Measurements from ENCODE around the gene STON2.
"Not testable (repeated sequence)": the region's sequence is repeated elsewhere in the genome, so short reads cannot be mapped to it uniquely, and the experiment has no call there.

STON2 gene

GRCh38 chr14:81380009-81380408, 20.1 kb downstream of the STON2 start:
- DNase-seq (ENCODE audit: low spot score), result not testable (repeated sequence)

GRCh38 chr14:81371802-81372201, 28.3 kb downstream of the STON2 start:
- DNase-seq (ENCODE audit: low spot score), result no peak

GRCh38 chr14:81367563-81367962, 32.6 kb downstream of the STON2 start:
- no peak for DNase-seq (ENCODE audit: low spot score)

- DNase-seq (ENCODE audit: low spot score), result no peak
These were observed 33.2 kb downstream of the STON2 start for GRCh38 chr14:81366884-81367283.

GRCh38 chr14:81366214-81366613, 33.9 kb downstream of the STON2 start:
- no peak for DNase-seq (ENCODE audit: low spot score)

GRCh38 chr14:81363746-81364378, 36.3 kb downstream of the STON2 start:
- DNase-seq (ENCODE audit: low spot score), result no peak

- no peak for DNase-seq (ENCODE audit: low spot score)
These were observed 46.3 kb downstream of the STON2 start for GRCh38 chr14:81353691-81354323.

- DNase-seq (ENCODE audit: low spot score), result no peak
These were observed 47.7 kb downstream of the STON2 start for GRCh38 chr14:81352413-81352812.

GRCh38 chr14:81351205-81351604, 48.9 kb downstream of the STON2 start:
- DNase-seq (ENCODE audit: low spot score), result no peak

- DNase-seq (ENCODE audit: low spot score), result no peak
These were observed 49.6 kb downstream of the STON2 start for GRCh38 chr14:81350344-81351130.

- DNase-seq (ENCODE audit: low spot score), result no peak
These were observed 52.1 kb downstream of the STON2 start for GRCh38 chr14:81348061-81348460.

GRCh38 chr14:81345781-81346180, 54.3 kb downstream of the STON2 start:
- DNase-seq (ENCODE audit: low spot score), result no peak

- no peak for DNase-seq (ENCODE audit: low spot score)
These were observed 55.5 kb downstream of the STON2 start for GRCh38 chr14:81344481-81345160.

- no peak for DNase-seq (ENCODE audit: low spot score)
These were observed 56.4 kb downstream of the STON2 start for GRCh38 chr14:81343701-81344100.

GRCh38 chr14:81342850-81343580, 57.1 kb downstream of the STON2 start:
- no peak for DNase-seq (ENCODE audit: low spot score)

GRCh38 chr14:81341781-81342180, 58.3 kb downstream of the STON2 start:
- DNase-seq (ENCODE audit: low spot score), result no peak

GRCh38 chr14:81341370-81341769, 58.8 kb downstream of the STON2 start:
- DNase-seq (ENCODE audit: low spot score), result no peak

GRCh38 chr14:81340201-81340600, 59.9 kb downstream of the STON2 start:
- no peak for DNase-seq (ENCODE audit: low spot score)

GRCh38 chr14:81337073-81337472, 63.1 kb downstream of the STON2 start:
- DNase-seq (ENCODE audit: low spot score), result no peak

- no peak for DNase-seq (ENCODE audit: low spot score)
These were observed 64.1 kb downstream of the STON2 start for GRCh38 chr14:81336009-81336408.

GRCh38 chr14:81332725-81333124, 67.4 kb downstream of the STON2 start:
- DNase-seq (ENCODE audit: low spot score), result no peak

Measured in GM03348 (cell line).